GM19351 (cell line): ENCODE measurements around the gene BCR.

Source experiments
- ATAC-seq: cut with Tn5 transposase; IDR thresholded peaks from one replicate; pipeline ENCODE4 v1.9.1; 2021; ENCODE audit warnings: mild to moderate bottlenecking, moderate library complexity; ENCODE audit not compliant: unreplicated experiment

BCR gene

GRCh38 chr22:23227380-23227779 lies 47.1 kb downstream of the BCR start:
- ATAC-seq, result no peak

- ATAC-seq, result no peak
Observed at GRCh38 chr22:23228503-23228902, 48.2 kb downstream of the BCR start.

GRCh38 chr22:23229646-23230045 lies 49.3 kb downstream of the BCR start:
- no peak for ATAC-seq

- no peak for ATAC-seq
Observed at GRCh38 chr22:23230348-23231068, 50.2 kb downstream of the BCR start.

- ATAC-seq, result no peak
Observed at GRCh38 chr22:23231471-23232093, 51.3 kb downstream of the BCR start.

- ATAC-seq, result no peak
Observed at GRCh38 chr22:23232094-23232905, 52.0 kb downstream of the BCR start.

GRCh38 chr22:23233084-23233531 lies 52.8 kb downstream of the BCR start:
- no peak for ATAC-seq

- no peak for ATAC-seq
Observed at GRCh38 chr22:23233752-23234408, 53.6 kb downstream of the BCR start.

- ATAC-seq, result no peak
Observed at GRCh38 chr22:23234409-23235161, 54.3 kb downstream of the BCR start.

- no peak for ATAC-seq
Observed at GRCh38 chr22:23235425-23235824, 55.1 kb downstream of the BCR start.

GRCh38 chr22:23236026-23236425 lies 55.7 kb downstream of the BCR start:
- no peak for ATAC-seq

GRCh38 chr22:23236440-23237184 lies 56.3 kb downstream of the BCR start:
- ATAC-seq, result no peak

- no peak for ATAC-seq
Observed at GRCh38 chr22:23237201-23237798, 57.0 kb downstream of the BCR start.

GRCh38 chr22:23237841-23238240 lies 57.5 kb downstream of the BCR start:
- no peak for ATAC-seq

- no peak for ATAC-seq
Observed at GRCh38 chr22:23238707-23239106, 58.4 kb downstream of the BCR start.

GRCh38 chr22:23239429-23239828 lies 59.1 kb downstream of the BCR start:
- ATAC-seq, result no peak

- no peak for ATAC-seq
Observed at GRCh38 chr22:23240639-23241389, 60.5 kb downstream of the BCR start.

GRCh38 chr22:23241562-23242472 lies 61.5 kb downstream of the BCR start:
- ATAC-seq, result no peak
